B cell (primary cell): ENCODE data around the gene NAIF1. TPM values are rescaled to one million over a fixed set of nuclear protein-coding genes. Genes with fewer than 3 reads are reported as not detected.

Experiments
- ATAC-seq: fragments of 200-7000 bp; cut with Tn5 transposase; one replicate; pipeline ENCODE4 v1.10.0; 2021; ENCODE audit warnings: low read depth, mild to moderate bottlenecking, moderate number of reproducible peaks, moderate library complexity
- CTCF ChIA-PET: fragments of 350-600 bp; sonication (Branson Sonifier 250); formaldehyde crosslinking; loops from one replicate; lab custom pipeline; 2021; ENCODE audit warnings: antibody characterized with exemption, inconsistent platforms; lab: Charles Lee
- POLR2A ChIA-PET: fragments of 350-600 bp; sonication (Branson Sonifier 250); formaldehyde crosslinking; loops from one replicate; lab custom pipeline; 2021; ENCODE audit warnings: antibody characterized with exemption; lab: Charles Lee
- DNase-seq: peaks from one replicate; pipeline ENCODE4 v3.0.0; 2013
- H2AFZ ChIP-seq: 2 replicates; pipeline ENCODE4 v1.6.1; 2012; ENCODE audit warnings: mild to moderate bottlenecking, low read depth, low read length; ENCODE audit not compliant: insufficient read depth, poor library complexity, severe bottlenecking
- H3K27ac ChIP-seq, 2 donors: 1 replicate in 1 of 2; 2 replicates in 1 of 2; pipeline ENCODE4 v1.5.1; 2012 to 2013; ENCODE audit warnings: low read length in 2 of 2, mild to moderate bottlenecking in 2 of 2, moderate library complexity in 1 of 2
- H3K27me3 ChIP-seq, 4 experiments: fragments of 200-600 bp in 1 of 4; sonication (generic) in 1 of 4; replicated peaks in 1 of 4; 1 replicate in 2 of 4; 2 replicates in 2 of 4; pipeline versions ENCODE4 v1.6.1 to v1.7.0; 2013 to 2016; ENCODE audit warnings: low read length in 3 of 4, mild to moderate bottlenecking in 2 of 4, mixed read lengths in 1 of 4, moderate library complexity in 1 of 4; ENCODE audit not compliant: insufficient read depth in 4 of 4, control insufficient read depth in 3 of 4; ENCODE audit errors: control extremely low read depth in 1 of 4
- H3K36me3 ChIP-seq, 2 experiments: replicated peaks in 1 of 2; 1 replicate in 1 of 2; 2 replicates in 1 of 2; pipeline versions ENCODE4 v1.6.1 to v1.7.1; 2013; ENCODE audit warnings: low read length in 1 of 2; ENCODE audit not compliant: insufficient read depth in 2 of 2, control insufficient read depth in 1 of 2; ENCODE audit errors: control extremely low read depth in 1 of 2, extremely low read depth in 1 of 2
- H3K4me1 ChIP-seq, 2 donors: fragments of 200-600 bp in 1 of 2; sonication (generic) in 1 of 2; 1 replicate in 1 of 2; 2 replicates in 1 of 2; pipeline versions ENCODE4 v1.5.1 to v1.6.1; 2013 to 2017; ENCODE audit warnings: low read length in 2 of 2; ENCODE audit not compliant: control insufficient read depth in 2 of 2, insufficient read depth in 2 of 2
- H3K4me2 ChIP-seq: replicated peaks from 2 replicates; pipeline ENCODE3; 2012; ENCODE audit warnings: mild to moderate bottlenecking, low read depth, low read length; ENCODE audit not compliant: poor library complexity, severe bottlenecking
- H3K4me3 ChIP-seq, 5 experiments: fragments of 200-600 bp in 1 of 5; sonication (generic) in 1 of 5; 1 replicate in 3 of 5; 2 replicates in 2 of 5; pipeline versions ENCODE4 v1.5.1 to v1.7.0; 2011 to 2016; ENCODE audit warnings: low read length in 4 of 5, mild to moderate bottlenecking in 4 of 5, low read depth in 2 of 5, control low read depth in 1 of 5, moderate library complexity in 1 of 5; ENCODE audit not compliant: insufficient read depth in 1 of 5; ENCODE audit errors: control extremely low read depth in 1 of 5, extremely low read depth in 1 of 5
- H3K79me2 ChIP-seq: fragments of 200-600 bp; sonication (generic); one replicate; pipeline ENCODE4 v1.6.0; 2016; ENCODE audit warnings: low read length; ENCODE audit not compliant: control insufficient read depth, insufficient read depth
- H3K9ac ChIP-seq: fragments of 200-600 bp; sonication (generic); 2 replicates; pipeline ENCODE4 v1.6.1; 2017; ENCODE audit warnings: mild to moderate bottlenecking, low read length, moderate library complexity
- H3K9me3 ChIP-seq, 3 donors: one replicate each; pipeline versions ENCODE4 v1.6.1 to v1.7.1; 2013; ENCODE audit warnings: low read length in 2 of 3; ENCODE audit not compliant: control insufficient read depth in 2 of 3, insufficient read depth in 1 of 3; ENCODE audit errors: control extremely low read depth in 1 of 3
- H4K20me1 ChIP-seq: 2 replicates; pipeline ENCODE4 v1.6.0; 2012; ENCODE audit warnings: mild to moderate bottlenecking, low read length; ENCODE audit not compliant: insufficient read depth, control insufficient read depth, poor library complexity, severe bottlenecking
- H3K27ac Mint-ChIP-seq: one replicate; pipeline ENCODE4 v1.8.0; 2021; ENCODE audit warnings: mixed read lengths
- H3K27me3 Mint-ChIP-seq: one replicate; pipeline ENCODE4 v1.8.0; 2021; ENCODE audit warnings: mixed read lengths
- H3K4me1 Mint-ChIP-seq: one replicate; pipeline ENCODE4 v1.8.0; 2021; ENCODE audit warnings: mixed read lengths
- H3K4me3 Mint-ChIP-seq: one replicate; pipeline ENCODE4 v1.8.0; 2021; ENCODE audit warnings: mixed read lengths
- H3K9me3 Mint-ChIP-seq: one replicate; pipeline ENCODE4 v1.8.0; 2022; ENCODE audit warnings: mixed read lengths; ENCODE audit not compliant: insufficient read depth
- CTCF ChIP-seq: fragments of 200-600 bp; IDR thresholded peaks from one replicate; pipeline ENCODE4 v1.8.0; 2022; ENCODE audit warnings: antibody characterized with exemption, mild to moderate bottlenecking
- EZH2 ChIP-seq: IDR thresholded peaks from 2 replicates; pipeline ENCODE4 v1.6.1; 2012; ENCODE audit warnings: borderline replicate concordance, low read depth, mild to moderate bottlenecking, moderate library complexity, low read length; ENCODE audit not compliant: insufficient read depth, poor library complexity, severe bottlenecking
- WGBS: methylation state at CpG from one replicate; pipeline ENCODE4 v1.1.5; 2013; ENCODE audit warnings: missing lambda C conversion rate; ENCODE audit not compliant: insufficient coverage; 5-methylcytosine and 5-hydroxymethylcytosine counted together
- intact Hi-C: fragments of 100-400 bp; cut with micrococcal nuclease; formaldehyde crosslinking; loops from one replicate; pipeline ENCODE4 v1.10.0; 2022
- polyA plus RNA-seq: library from polyadenylated mRNA; depleted of rRNA; stranded (reverse); fragments of >200 nt; gene quantifications from 2 replicates; pipeline ENCODE4 v1.2.3, GENCODE V29; 2012
- total RNA-seq, 2 donors: library from RNA; stranded (reverse); fragments of 120-200 nt in 1 of 2; gene quantifications; 1 replicate in 1 of 2; 2 replicates in 1 of 2; pipeline versions ENCODE4 v1.2.3 to v1.2.4, GENCODE V29; 2013 to 2022

NAIF1 gene
- total and polyA plus RNA-seq, 2 donors (not counting 1 experiment from before 2014, with no cell fraction given) = 11.4 to 16.6 TPM

DNA sequence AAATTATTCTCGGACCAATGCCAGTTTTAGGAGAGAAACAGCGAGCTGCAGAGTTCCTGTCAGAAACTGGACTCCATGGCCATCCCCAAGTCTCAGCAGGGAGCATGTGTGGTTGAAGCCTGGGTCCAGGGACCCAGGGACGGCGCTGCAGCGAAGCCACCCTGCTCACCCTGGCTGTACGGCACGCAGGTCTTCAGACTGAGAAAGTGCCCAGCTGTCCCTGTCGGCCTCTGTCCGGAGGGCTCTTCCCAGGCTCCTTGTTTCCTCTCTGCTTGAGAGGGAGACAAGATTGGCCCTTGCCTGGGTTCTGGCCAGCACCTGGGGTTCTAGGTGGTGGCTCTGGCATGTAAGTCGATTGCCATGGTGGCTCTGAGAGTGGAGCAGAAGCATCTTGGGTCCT lies 33.5 kb upstream of the NAIF1 start:
- Histone ChIP-seq H2AFZ (no peak overlapping the region), H3K79me2 (peaks cover 65% of the 10 kb centered on the region), H3K27me3 (no peaks in the 10 kb centered on the region), H4K20me1 (peaks cover 52% of the 10 kb centered on the region), H3K4me1 (peaks cover under 1 to 10% of the 10 kb centered on the region in 2 donors), H3K27ac (no peak overlapping the region), H3K9ac (no peak overlapping the region), H3K4me3 (no peak overlapping the region), H3K36me3 (peaks cover 0 to 36% of the 10 kb centered on the region in 2 experiments), H3K4me2 (no peak overlapping the region), H3K9me3 (no peaks in the 10 kb centered on the region)
- Mint-ChIP-seq H3K27ac (no peak overlapping the region), H3K27me3 (no peaks in the 10 kb centered on the region), H3K4me1 (peaks cover 13% of the 10 kb centered on the region), H3K4me3 (no peak overlapping the region), H3K9me3 (no peaks in the 10 kb centered on the region)
- intact Hi-C loops = no loop called here
- POLR2A ChIA-PET = interaction anchor here (0.6 to 0.7 kb wide), 2 partner anchors 18 to 22 kb away, joined by 3 to 5 read pairs; no protein-coding TSS in a partner anchor
- ATAC-seq = no peak
- DNase-seq = no peak
- 97% methylated on average over 10 of the region's 10 CpGs for WGBS
- CTCF ChIA-PET = no interaction called here
- TF ChIP-seq EZH2 (no peak), CTCF (no peak)

DNA sequence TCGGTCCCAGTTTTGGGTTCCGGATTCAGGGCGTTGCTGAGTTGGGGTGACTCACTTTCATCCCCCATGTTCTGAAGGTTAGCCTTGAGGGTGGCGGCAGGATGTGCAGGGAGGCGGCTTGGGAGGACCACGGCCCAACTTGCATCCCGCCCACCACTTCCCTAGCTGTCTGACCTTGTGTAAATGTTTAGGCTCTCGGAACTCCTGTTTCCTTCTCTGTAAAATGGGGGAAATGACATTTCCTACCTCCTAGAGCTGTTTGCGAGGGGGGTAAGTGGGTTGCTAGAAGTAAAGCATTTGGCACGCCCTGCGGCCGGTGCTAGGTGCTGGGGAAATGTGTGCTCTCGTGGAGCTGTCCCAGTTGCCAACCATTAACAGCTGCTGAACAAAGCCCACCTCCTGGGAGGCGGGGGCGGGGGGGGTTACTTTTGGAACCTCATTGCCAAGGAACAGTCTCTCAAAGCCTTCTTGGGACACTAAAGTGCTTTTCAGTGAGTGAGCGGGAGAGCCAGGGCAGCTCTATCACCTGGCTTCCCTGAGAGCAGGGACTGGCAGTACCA lies 32.9 kb upstream of the NAIF1 start:
- Histone ChIP-seq H2AFZ (no peak overlapping the region), H3K9ac (no peak overlapping the region), H3K27ac (no peak overlapping the region), H3K4me1 (peaks cover 6 to 16% of the 10 kb centered on the region in 2 donors), H3K4me2 (no peak overlapping the region), H3K36me3 (peaks cover 0 to 32% of the 10 kb centered on the region in 2 experiments), H3K79me2 (peaks cover 65% of the 10 kb centered on the region), H3K4me3 (no peak overlapping the region), H3K9me3 (no peaks in the 10 kb centered on the region), H4K20me1 (peaks cover 50% of the 10 kb centered on the region), H3K27me3 (no peaks in the 10 kb centered on the region)
- intact Hi-C loops = no loop called here
- no peak for DNase-seq
- CTCF ChIA-PET = interaction anchor here (0.6 to 1.0 kb wide), 2 partner anchors 10 to 18 kb away, joined by 3 read pairs; no protein-coding TSS in a partner anchor
- POLR2A ChIA-PET = interaction anchor here (0.6 kb wide), 1 partner anchor 17 kb away, joined by 5 read pairs; no protein-coding TSS in a partner anchor
- H3K9me3 Mint-ChIP-seq = no peaks in the 10 kb centered on the region
- TF ChIP-seq EZH2 = no peak
- TF ChIP-seq CTCF = no peak
- H3K4me1 Mint-ChIP-seq = peaks cover 18% of the 10 kb centered on the region
- H3K27me3 Mint-ChIP-seq = no peaks in the 10 kb centered on the region
- H3K27ac Mint-ChIP-seq = no peak overlapping the region
- 84% methylated on average over 13 of the region's 16 CpGs for WGBS
- no peak overlapping the region for H3K4me3 Mint-ChIP-seq
- no peak for ATAC-seq
